Measurements from ENCODE around the gene HRH3. TPM values are rescaled to one million over a fixed set of nuclear protein-coding genes. Genes with fewer than 3 reads are reported as not detected.

Gene HRH3
- total RNA-seq, 1 experiment from 2014 or later: not detected

- H3K36me3 ChIP-seq: peaks cover 7% of the 10 kb centered on the region; the same call in 1 of the 2 replicates
- peaks cover 8% of the 10 kb centered on the region for H3K4me1 ChIP-seq (replicated peaks)
- H3K27me3 ChIP-seq (replicated peaks): no peaks in the 10 kb centered on the region
- no peak for DNase-seq (ENCODE audit: low read depth in 1 of 2, low spot score in 2 of 2)
- no peak overlapping the region for H3K27ac ChIP-seq
- peak overlapping the region; percentile 56 for H3K4me3 ChIP-seq
- H3K9me3 ChIP-seq (replicated peaks): no peaks in the 10 kb centered on the region
These were observed 19.3 kb upstream of the HRH3 start for GRCh38 chr20:62239278-62239879.

GRCh38 chr20:62238569-62239277, 18.6 kb upstream of the HRH3 start:
- Histone ChIP-seq H3K4me3 (peak overlapping the region; percentile 56), H3K36me3 (peaks cover 7% of the 10 kb centered on the region; the same call in 1 of the 2 replicates), H3K27ac (no peak overlapping the region), H3K27me3 (replicated peaks) (no peaks in the 10 kb centered on the region), H3K9me3 (replicated peaks) (no peaks in the 10 kb centered on the region), H3K4me1 (replicated peaks) (peaks cover 8% of the 10 kb centered on the region)
- no peak for DNase-seq (ENCODE audit: low read depth in 1 of 2, low spot score in 2 of 2)

DNA sequence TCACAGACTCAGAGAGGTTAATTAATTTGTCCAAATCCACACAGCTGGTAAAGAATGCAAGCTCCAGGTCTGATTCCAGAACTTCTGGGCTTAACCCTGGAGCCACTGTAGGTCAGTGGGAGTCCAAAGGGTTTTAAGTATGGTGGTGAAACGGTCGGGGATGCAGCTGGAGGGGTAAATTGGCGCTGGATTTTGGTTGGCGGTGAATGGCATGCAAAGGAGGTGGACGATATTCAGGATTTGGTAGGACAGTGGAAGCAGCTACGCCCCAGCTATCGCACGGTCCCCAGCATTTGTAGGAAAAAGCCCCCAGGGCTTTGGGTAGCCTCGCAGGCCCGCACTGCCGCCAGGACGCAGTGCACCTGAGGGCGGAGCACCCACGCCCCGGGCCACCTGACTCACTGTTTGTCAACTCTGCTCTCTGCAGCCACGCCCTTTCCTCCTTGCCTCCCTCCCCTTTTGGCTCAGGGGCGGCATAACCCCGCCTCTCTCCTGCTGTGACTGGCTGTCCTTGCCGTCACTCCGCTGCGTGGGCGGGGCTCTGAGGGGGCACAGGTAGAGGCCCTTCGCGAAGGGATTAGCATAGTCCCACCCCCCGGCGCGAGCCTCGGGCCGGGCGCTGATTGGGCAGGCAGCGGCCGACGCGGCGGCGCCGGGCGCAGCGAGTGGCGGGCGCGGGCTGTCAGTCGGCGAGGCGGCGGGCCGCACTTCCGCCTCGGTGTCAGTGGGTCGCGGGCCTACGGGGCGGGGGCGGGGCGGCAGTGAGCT, 17.9 kb upstream of the HRH3 start, which contains the start of gene OSBPL2:
TSS of gene OSBPL2 (plus strand) at position 721 of the 768 bp plus-strand sequence. CDS start 17,664 bp downstream, outside the sequence.
- Histone ChIP-seq H3K4me3 (peak within 1 kb of the TSS; percentile 56), H3K36me3 (peaks cover 7% of the 10 kb centered on the region; the same call in 1 of the 2 replicates), H3K4me1 (replicated peaks) (peaks cover 8% of the 10 kb centered on the region), H3K27ac (no peak within 1 kb of the TSS), H3K27me3 (replicated peaks) (peaks cover 4% of the 10 kb centered on the region; the same call in 1 of the 2 replicates), H3K9me3 (replicated peaks) (no peaks in the 10 kb centered on the region)
- DNase-seq (ENCODE audit: low read depth in 1 of 2, low spot score in 2 of 2): peak; percentile 98 to 100

GRCh38 chr20:62237514-62237800, 17.4 kb upstream of the HRH3 start:
- Histone ChIP-seq H3K27ac (no peak overlapping the region), H3K4me1 (replicated peaks) (peaks cover 8% of the 10 kb centered on the region), H3K36me3 (peaks cover 4% of the 10 kb centered on the region; the same call in 1 of the 2 replicates), H3K4me3 (no peak overlapping the region), H3K9me3 (replicated peaks) (no peaks in the 10 kb centered on the region), H3K27me3 (replicated peaks) (peaks cover 4% of the 10 kb centered on the region; the same call in 1 of the 2 replicates)
- no peak for DNase-seq (ENCODE audit: low read depth in 1 of 2, low spot score in 2 of 2)

- peaks cover 8% of the 10 kb centered on the region for H3K4me1 ChIP-seq (replicated peaks)
These were observed 16.9 kb upstream of the HRH3 start for GRCh38 chr20:62236766-62237513.

DNA sequence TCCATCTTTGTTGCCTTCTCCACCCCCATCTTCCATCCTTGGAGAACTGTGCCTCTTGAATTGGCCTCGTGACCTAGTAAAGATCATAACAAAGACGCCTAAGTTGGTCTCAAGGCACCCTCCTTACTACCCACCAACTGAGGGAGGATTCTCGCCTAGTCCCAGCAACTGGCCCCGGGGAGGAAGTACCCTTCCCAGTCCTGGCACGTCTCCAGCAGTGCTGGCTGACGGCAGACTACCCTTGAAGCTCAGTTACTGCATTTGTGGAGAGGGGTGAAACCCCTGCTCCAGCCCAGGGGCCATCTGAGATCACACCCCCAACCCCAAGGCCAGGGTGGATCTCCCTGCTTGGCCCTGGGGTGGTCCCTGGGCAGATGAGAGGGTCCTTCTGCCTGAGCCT, 16.1 kb upstream of the HRH3 start:
- peaks cover 4% of the 10 kb centered on the region; the same call in 1 of the 2 replicates for H3K27me3 ChIP-seq (replicated peaks)
- no peaks in the 10 kb centered on the region for H3K9me3 ChIP-seq (replicated peaks)
- no peak for DNase-seq (ENCODE audit: low read depth in 1 of 2, low spot score in 2 of 2)
- no peak overlapping the region for H3K4me3 ChIP-seq
- H3K27ac ChIP-seq: no peak overlapping the region
- peaks cover 8% of the 10 kb centered on the region for H3K4me1 ChIP-seq (replicated peaks)
- 0 out of 2 replicates have a peak, but pooled peaks cover 3% of the 10 kb centered on the region for H3K36me3 ChIP-seq

More at GRCh38 chr20:62236766-62237513, 16.9 kb upstream of the HRH3 start:
- Histone ChIP-seq H3K27me3 (replicated peaks) (peaks cover 4% of the 10 kb centered on the region; the same call in 1 of the 2 replicates), H3K36me3 (0 out of 2 replicates have a peak, but pooled peaks cover 3% of the 10 kb centered on the region), H3K9me3 (replicated peaks) (no peaks in the 10 kb centered on the region), H3K27ac (no peak overlapping the region), H3K4me3 (no peak overlapping the region)
- DNase-seq (ENCODE audit: low read depth in 1 of 2, low spot score in 2 of 2): no peak

GRCh38 chr20:62235777-62236157, 15.7 kb upstream of the HRH3 start:
- H3K36me3 ChIP-seq: 0 out of 2 replicates have a peak, but pooled peaks cover 3% of the 10 kb centered on the region
- H3K4me1 ChIP-seq (replicated peaks): peaks cover 8% of the 10 kb centered on the region
- peaks cover 4% of the 10 kb centered on the region; the same call in 1 of the 2 replicates for H3K27me3 ChIP-seq (replicated peaks)
- no peak for DNase-seq (ENCODE audit: low read depth in 1 of 2, low spot score in 2 of 2)
- no peak overlapping the region for H3K4me3 ChIP-seq
- H3K9me3 ChIP-seq (replicated peaks): no peaks in the 10 kb centered on the region
- no peak overlapping the region for H3K27ac ChIP-seq

GRCh38 chr20:62235001-62235776, 15.1 kb upstream of the HRH3 start:
- Histone ChIP-seq H3K9me3 (replicated peaks) (no peaks in the 10 kb centered on the region), H3K4me3 (no peak overlapping the region), H3K27me3 (replicated peaks) (peaks cover 4% of the 10 kb centered on the region; the same call in 1 of the 2 replicates), H3K27ac (no peak overlapping the region), H3K36me3 (0 out of 2 replicates have a peak, but pooled peaks cover under 1% of the 10 kb centered on the region), H3K4me1 (replicated peaks) (peaks cover 8% of the 10 kb centered on the region)
- DNase-seq (ENCODE audit: low read depth in 1 of 2, low spot score in 2 of 2): no peak

- Histone ChIP-seq H3K27me3 (replicated peaks) (peaks cover 4% of the 10 kb centered on the region; the same call in 1 of the 2 replicates), H3K9me3 (replicated peaks) (no peaks in the 10 kb centered on the region), H3K36me3 (no peaks in the 10 kb centered on the region), H3K27ac (no peak overlapping the region), H3K4me1 (replicated peaks) (peaks cover 6% of the 10 kb centered on the region), H3K4me3 (no peak overlapping the region)
- no peak for DNase-seq (ENCODE audit: low read depth in 1 of 2, low spot score in 2 of 2)
These were observed 14.3 kb upstream of the HRH3 start for GRCh38 chr20:62234339-62234738.

- H3K9me3 ChIP-seq (replicated peaks): no peaks in the 10 kb centered on the region; the same call in 1 of the 2 replicates
- peaks cover 4% of the 10 kb centered on the region for H3K4me1 ChIP-seq (replicated peaks)
- H3K36me3 ChIP-seq: no peaks in the 10 kb centered on the region
- H3K27ac ChIP-seq: no peak overlapping the region
- H3K4me3 ChIP-seq: no peak overlapping the region
- H3K27me3 ChIP-seq (replicated peaks): peaks cover 4% of the 10 kb centered on the region; the same call in 1 of the 2 replicates
- DNase-seq (ENCODE audit: low read depth in 1 of 2, low spot score in 2 of 2): no peak
These were observed 13.6 kb upstream of the HRH3 start for GRCh38 chr20:62233684-62234083.

- H3K9me3 ChIP-seq (replicated peaks): no peaks in the 10 kb centered on the region; the same call in 1 of the 2 replicates
- peaks cover 10% of the 10 kb centered on the region; the same call in 1 of the 2 replicates for H3K27me3 ChIP-seq (replicated peaks)
- no peak overlapping the region for H3K27ac ChIP-seq
- peaks cover 4% of the 10 kb centered on the region for H3K4me1 ChIP-seq (replicated peaks)
- DNase-seq (ENCODE audit: low read depth in 1 of 2, low spot score in 2 of 2): no peak
- no peaks in the 10 kb centered on the region for H3K36me3 ChIP-seq
- no peak overlapping the region for H3K4me3 ChIP-seq
These were observed 12.9 kb upstream of the HRH3 start for GRCh38 chr20:62232770-62233645.

DNA sequence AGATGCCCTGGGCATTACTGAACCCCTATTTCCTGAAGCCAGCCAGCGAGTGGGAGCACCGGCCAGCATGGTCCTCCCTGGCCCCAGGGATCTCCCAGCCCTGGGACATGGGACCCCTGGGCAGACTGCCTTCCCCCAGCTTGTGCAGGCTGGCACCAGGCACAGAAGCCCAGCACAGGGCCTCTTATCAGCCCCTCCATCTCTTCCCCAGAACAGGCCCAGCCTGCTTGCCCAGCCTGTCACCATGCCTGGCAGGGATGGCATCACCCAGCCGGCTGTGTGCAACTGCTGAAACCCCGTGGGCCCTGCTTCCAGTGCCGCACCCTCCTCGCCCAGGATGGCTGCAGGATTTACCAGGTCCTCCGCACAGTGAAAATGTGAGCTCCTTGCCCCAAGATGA, 12.1 kb upstream of the HRH3 start:
- Histone ChIP-seq H3K36me3 (no peaks in the 10 kb centered on the region), H3K9me3 (replicated peaks) (no peaks in the 10 kb centered on the region; the same call in 1 of the 2 replicates), H3K27ac (no peak overlapping the region), H3K4me1 (replicated peaks) (no peaks in the 10 kb centered on the region), H3K4me3 (no peak overlapping the region), H3K27me3 (replicated peaks) (peaks cover 18% of the 10 kb centered on the region)
- no peak for DNase-seq (ENCODE audit: low read depth in 1 of 2, low spot score in 2 of 2)

All from SJSA1 (cell line).